Duodenal mucosa (tissue), 2 donors: ENCODE data around the gene MPPED1.

Experiments
- H3K27ac ChIP-seq: one replicate; pipeline ENCODE4 v1.7.0; 2013; ENCODE audit warnings: low read depth, low read length
- H3K27me3 ChIP-seq, 2 donors: one replicate each; pipeline ENCODE4 v1.7.0; 2013; ENCODE audit warnings: low read length in 2 of 2, control low read depth in 1 of 2; ENCODE audit not compliant: insufficient read depth in 2 of 2, control insufficient read depth in 1 of 2
- H3K36me3 ChIP-seq, 2 donors: one replicate each; pipeline ENCODE4 v1.7.0; 2013; ENCODE audit warnings: low read length in 2 of 2, control low read depth in 1 of 2; ENCODE audit not compliant: insufficient read depth in 2 of 2, control insufficient read depth in 1 of 2
- H3K4me1 ChIP-seq, 2 donors: one replicate each; pipeline ENCODE4 v1.7.0; 2013; ENCODE audit warnings: low read length in 2 of 2, control low read depth in 1 of 2; ENCODE audit not compliant: insufficient read depth in 2 of 2, control insufficient read depth in 1 of 2
- H3K4me3 ChIP-seq, 2 donors: one replicate each; pipeline ENCODE4 v1.7.0; 2013; ENCODE audit warnings: low read length in 2 of 2, low read depth in 1 of 2
- H3K9ac ChIP-seq, 2 donors: one replicate each; pipeline ENCODE4 v1.7.0; 2013; ENCODE audit warnings: low read length in 2 of 2, low read depth in 1 of 2
- H3K9me3 ChIP-seq, 2 donors: one replicate each; pipeline ENCODE4 v1.7.0; 2013; ENCODE audit warnings: low read length in 2 of 2, control low read depth in 1 of 2; ENCODE audit not compliant: control insufficient read depth in 1 of 2

MPPED1 gene

DNA sequence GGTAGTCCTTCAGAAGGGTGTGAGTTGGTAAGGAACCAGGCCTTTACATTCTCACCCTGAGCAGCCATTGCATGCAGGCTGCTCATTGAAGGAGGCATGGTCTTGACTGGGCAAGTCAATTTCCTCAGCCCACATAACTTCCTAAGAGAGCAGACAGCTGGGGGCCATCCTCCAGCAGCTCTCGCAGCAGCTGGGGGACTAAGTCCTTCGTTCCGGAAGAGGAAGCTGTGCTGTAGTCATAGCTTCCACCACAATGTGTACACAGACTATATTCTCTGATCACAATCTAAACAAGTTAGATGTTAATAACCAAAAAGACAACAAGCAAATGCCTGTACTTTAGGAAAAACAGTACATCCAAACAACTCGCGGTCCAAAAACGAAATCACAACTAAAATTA is 30.1 kb upstream of the MPPED1 start:
- H3K27ac ChIP-seq: no peak overlapping the region
- peaks cover 0 to under 1% of the 10 kb centered on the region in 2 donors for H3K27me3 ChIP-seq
- H3K4me3 ChIP-seq: no peak overlapping the region
- no peaks in the 10 kb centered on the region for H3K9me3 ChIP-seq
- no peak overlapping the region for H3K9ac ChIP-seq
- no peaks in the 10 kb centered on the region for H3K36me3 ChIP-seq
- peaks cover 11 to 29% of the 10 kb centered on the region in 2 donors for H3K4me1 ChIP-seq

DNA sequence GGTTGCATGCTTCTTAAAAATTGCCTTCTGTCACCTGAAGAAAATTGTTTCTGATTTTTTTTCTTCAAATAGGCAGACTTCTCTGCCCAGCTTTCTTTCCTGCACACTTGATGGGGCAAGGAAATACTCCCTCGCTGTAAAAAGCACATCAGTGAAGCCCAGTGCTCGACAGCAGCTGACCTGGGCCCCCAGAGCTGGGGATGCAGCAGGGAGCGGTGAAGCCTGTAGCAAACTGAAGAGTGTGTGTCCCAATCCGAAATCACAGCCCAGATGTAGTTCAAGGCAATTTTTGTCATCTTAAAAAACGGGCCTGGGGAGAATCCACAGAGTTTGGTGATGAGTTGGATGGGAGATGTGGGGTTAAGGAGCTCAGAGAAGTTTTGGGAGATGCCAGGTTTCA is 27.0 kb upstream of the MPPED1 start:
- H3K27me3 ChIP-seq: peaks cover 0 to 5% of the 10 kb centered on the region in 2 donors
- H3K36me3 ChIP-seq: no peaks in the 10 kb centered on the region
- H3K9ac ChIP-seq: no peak overlapping the region

DNA sequence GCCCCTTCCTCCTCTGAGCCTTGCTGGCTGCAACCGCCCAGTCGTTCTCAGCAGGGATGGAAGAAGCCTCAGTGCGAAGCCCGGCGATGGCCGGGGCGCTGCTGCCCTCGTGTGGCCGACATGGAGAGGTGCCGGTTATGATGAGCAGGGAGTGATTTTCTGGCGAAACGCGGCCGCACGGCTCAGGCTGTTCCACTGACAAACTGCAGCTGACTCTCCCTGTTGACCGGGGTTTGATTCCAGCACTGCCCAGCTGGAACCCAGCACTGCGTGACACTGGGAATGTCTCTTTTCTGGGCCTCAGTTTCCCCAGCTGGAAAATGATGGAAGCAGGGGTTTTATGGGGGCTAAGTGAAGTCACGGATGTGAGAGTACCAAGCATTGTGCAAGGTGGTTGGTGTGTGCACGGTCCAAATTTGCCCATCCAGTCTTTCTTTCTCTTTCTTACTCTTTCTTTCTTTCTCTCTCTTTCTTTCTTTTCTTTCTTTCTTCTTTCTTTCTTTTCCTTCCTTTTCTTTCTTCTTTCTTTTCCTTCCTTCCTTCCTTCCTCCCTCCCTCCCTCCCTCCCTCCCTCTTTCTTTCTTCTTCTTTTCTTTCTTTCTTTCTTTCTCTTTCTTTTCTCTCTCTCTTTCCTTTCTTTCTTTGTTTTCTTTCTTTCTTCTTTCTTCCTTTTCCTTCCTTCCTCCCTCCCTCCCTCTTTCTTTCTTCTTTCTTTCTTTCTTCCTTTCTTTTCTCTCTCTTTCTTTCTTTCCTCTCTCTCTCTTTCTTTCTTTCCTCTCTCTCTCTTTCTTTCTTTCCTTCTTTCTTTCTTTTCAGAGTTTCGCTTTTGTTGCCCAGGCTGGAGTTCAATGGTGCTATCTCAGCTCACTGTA is 25.8 kb upstream of the MPPED1 start:
- Histone ChIP-seq H3K4me3 (no peak overlapping the region), H3K9me3 (no peaks in the 10 kb centered on the region), H3K4me1 (peaks cover 4 to 11% of the 10 kb centered on the region in 2 donors), H3K9ac (no peak overlapping the region), H3K36me3 (no peaks in the 10 kb centered on the region), H3K27me3 (peaks cover 0 to 5% of the 10 kb centered on the region in 2 donors), H3K27ac (no peak overlapping the region)

More for the DNA sequence above, 27.0 kb upstream of the MPPED1 start:
- no peak overlapping the region for H3K4me3 ChIP-seq
- H3K9me3 ChIP-seq: no peaks in the 10 kb centered on the region
- no peak overlapping the region for H3K27ac ChIP-seq
- peaks cover 4 to 12% of the 10 kb centered on the region in 2 donors for H3K4me1 ChIP-seq

DNA sequence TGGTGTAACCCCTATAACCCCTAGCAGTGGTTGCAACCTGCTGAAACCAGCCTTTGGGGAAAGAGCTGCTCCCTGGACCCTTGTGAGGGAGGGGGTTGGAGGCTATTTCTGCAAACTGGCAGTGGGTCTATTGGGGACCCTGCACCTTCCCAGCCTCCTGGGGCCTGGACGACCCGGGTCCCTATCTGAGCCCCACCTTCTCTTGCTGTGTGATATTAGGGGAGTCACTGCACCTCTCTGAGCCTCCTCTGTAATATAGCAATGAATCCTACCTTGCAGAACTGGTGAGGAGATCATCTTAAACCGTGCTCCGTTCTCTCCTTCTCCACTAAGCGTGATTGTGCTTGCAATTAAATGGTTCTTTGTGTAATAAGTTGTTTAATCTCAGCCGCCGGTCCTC is 24.0 kb upstream of the MPPED1 start:
- Histone ChIP-seq H3K9me3 (no peaks in the 10 kb centered on the region), H3K27me3 (peaks cover 0 to 5% of the 10 kb centered on the region in 2 donors), H3K4me1 (peaks cover 0 to 5% of the 10 kb centered on the region in 2 donors), H3K9ac (no peak overlapping the region), H3K36me3 (no peaks in the 10 kb centered on the region), H3K27ac (no peak overlapping the region), H3K4me3 (no peak overlapping the region)

DNA sequence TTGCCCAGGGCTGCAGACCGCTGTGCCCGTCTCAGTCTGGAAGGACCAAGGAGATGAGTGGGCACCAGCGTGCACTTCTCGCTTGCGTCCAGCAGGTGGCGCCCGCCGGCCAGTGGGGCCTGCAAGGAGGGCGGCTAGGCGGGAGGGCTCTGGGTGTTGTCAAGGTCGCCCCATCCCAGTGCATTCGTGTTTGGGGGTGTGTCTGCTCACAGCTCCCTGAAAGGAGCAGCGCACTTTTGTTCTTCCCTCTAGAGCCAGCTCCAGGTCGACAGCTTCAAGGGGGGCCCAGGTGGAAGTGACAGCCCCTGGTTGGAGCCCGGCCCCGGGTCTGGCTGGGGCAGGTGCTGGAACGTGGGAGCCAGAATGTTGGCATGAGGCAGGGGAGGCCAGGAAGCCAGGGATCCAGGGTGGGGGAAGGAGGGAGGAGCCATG is 23.4 kb upstream of the MPPED1 start:
- Histone ChIP-seq H3K4me1 (peaks cover 0 to 5% of the 10 kb centered on the region in 2 donors), H3K27ac (no peak overlapping the region), H3K36me3 (no peaks in the 10 kb centered on the region), H3K27me3 (peaks cover 0 to 5% of the 10 kb centered on the region in 2 donors), H3K9ac (no peak overlapping the region), H3K4me3 (no peak overlapping the region), H3K9me3 (no peaks in the 10 kb centered on the region)

DNA sequence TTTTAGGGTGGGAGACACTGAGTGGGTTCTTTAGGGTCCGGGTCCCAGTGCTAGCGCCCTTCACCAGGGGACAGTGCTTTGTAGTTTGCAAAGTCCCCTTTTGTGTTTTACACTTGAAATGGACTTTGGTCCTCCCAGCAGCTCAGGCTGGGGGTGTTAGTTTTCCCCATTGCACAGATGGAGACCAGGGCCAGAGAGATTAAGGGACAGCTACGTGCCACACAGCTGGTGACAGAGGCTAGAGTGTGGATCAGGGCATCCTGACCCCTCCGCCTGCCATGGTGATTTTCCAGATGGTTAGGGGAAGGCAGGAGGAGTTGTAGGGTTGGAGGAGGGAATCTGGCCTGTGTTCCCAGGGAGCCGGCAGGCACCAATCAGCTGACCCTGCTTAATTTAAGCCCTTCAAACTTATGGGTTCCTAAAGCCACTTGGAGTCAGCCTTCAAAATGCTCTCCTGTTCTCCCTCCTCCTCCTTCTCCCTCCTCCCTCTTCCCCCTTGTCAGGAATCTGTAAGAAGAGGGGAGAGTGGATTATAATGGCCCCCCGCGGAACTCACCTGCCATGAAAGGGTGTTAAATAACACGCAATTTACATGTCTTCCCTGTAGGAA is 22.5 kb upstream of the MPPED1 start:
- H3K27ac ChIP-seq: no peak overlapping the region
- H3K9me3 ChIP-seq: no peaks in the 10 kb centered on the region
- peaks cover 0 to 5% of the 10 kb centered on the region in 2 donors for H3K4me1 ChIP-seq
- peaks cover 0 to 8% of the 10 kb centered on the region in 2 donors for H3K27me3 ChIP-seq
- H3K36me3 ChIP-seq: no peaks in the 10 kb centered on the region
- H3K4me3 ChIP-seq: no peak overlapping the region
- H3K9ac ChIP-seq: no peak overlapping the region

DNA sequence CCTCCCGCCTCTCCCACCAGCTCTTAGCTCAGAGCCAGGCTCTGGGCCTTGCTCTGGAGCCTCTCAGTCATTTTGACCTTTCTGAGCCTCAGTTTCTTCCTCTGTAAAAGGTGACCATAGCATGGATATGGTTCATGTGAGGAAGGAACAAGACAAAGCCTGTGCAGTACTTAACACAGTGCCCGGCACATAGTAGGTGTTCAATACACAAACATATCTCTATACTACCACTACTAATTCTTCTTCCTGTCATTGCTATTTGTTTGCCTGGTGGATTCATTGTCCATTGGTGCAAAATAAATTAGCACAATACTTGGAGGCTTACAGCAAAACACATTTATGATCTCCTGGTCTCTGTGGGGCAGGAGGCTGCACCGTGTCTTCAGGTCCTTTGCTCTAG is 21.6 kb upstream of the MPPED1 start:
- H3K9ac ChIP-seq: no peak overlapping the region
- H3K27me3 ChIP-seq: peaks cover 0 to 8% of the 10 kb centered on the region in 2 donors
- no peaks in the 10 kb centered on the region for H3K36me3 ChIP-seq
- H3K4me3 ChIP-seq: no peak overlapping the region
- H3K9me3 ChIP-seq: no peaks in the 10 kb centered on the region
- no peak overlapping the region for H3K27ac ChIP-seq
- H3K4me1 ChIP-seq: peaks cover 0 to 4% of the 10 kb centered on the region in 2 donors

DNA sequence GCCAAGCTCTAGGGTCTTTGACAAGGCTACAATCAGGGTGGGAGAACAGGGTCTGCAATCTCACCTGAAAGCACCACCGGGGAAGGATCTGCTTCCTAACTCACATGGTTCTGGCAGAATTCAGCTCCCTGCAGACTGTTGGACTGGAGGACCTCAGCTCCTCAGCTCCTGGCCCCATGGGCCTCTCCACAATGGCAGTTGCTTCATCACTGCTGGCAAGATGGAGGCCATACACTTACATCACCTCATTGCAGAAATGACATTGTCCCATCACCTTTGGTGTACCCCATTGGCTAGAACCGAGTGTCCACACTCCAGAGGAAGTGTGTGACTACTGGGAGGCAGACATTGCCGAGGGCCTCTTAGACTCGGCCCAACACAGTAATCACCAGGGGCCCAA is 20.9 kb upstream of the MPPED1 start:
- no peak overlapping the region for H3K9ac ChIP-seq
- H3K4me1 ChIP-seq: no peaks in the 10 kb centered on the region
- no peaks in the 10 kb centered on the region for H3K36me3 ChIP-seq
- no peak overlapping the region for H3K4me3 ChIP-seq
- H3K27me3 ChIP-seq: peaks cover 0 to 8% of the 10 kb centered on the region in 2 donors
- H3K27ac ChIP-seq: no peak overlapping the region
- H3K9me3 ChIP-seq: no peaks in the 10 kb centered on the region

DNA sequence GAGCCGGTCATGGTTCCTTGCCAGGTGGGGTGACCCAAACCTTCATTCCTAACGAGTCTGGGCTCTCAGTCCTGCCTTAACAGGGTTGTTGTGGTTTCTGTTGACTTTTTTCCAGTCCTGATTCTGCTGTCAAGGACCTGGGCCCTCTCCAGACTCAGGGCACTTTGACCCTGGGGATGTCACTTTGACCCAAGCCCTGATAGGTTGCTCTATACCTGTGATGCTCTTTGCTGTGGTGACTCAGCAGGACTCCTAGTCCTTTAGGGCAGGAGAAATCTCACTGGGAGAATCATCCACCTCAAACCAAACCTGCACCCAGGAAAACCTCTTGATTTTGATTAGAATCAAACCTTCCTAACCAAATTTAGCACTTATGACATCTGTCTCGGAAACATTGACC is 20.5 kb upstream of the MPPED1 start:
- Histone ChIP-seq H3K9ac (no peak overlapping the region), H3K4me1 (no peaks in the 10 kb centered on the region), H3K9me3 (no peaks in the 10 kb centered on the region), H3K27me3 (peaks cover 0 to 8% of the 10 kb centered on the region in 2 donors), H3K27ac (no peak overlapping the region), H3K4me3 (no peak overlapping the region), H3K36me3 (no peaks in the 10 kb centered on the region)

DNA sequence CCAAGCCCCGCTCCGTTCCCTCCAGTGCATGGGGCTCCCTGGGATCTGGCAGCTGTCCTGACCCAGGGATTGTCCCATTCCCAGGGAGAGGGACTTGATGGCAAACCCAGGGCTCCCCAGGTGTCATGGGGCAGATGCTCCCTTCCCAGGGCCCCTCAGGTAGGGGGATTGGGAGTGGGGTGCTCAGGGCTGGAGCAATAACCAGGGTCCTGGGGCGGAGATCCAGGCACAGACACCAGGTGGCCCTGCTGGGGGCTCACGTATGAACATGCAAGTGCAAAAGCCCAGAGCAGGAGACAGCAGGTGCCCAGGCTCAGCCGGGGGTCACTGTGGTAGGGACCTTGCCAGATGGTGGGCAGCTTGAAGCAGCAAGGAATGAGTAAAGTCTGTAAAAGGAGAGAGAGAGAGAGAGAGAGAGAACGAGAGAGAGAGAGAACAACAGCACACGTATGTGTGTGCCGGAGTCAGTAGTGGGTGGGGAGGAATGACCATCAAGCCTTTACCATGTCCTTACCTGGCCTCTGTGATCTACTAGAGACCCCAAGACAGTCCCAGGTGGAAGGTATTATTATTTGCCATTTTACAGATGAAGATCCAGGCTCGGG is 19.3 kb upstream of the MPPED1 start:
- H3K36me3 ChIP-seq: no peaks in the 10 kb centered on the region

More for the DNA sequence above, 19.3 kb upstream of the MPPED1 start:
- no peaks in the 10 kb centered on the region for H3K4me1 ChIP-seq
- no peak overlapping the region for H3K9ac ChIP-seq
- H3K27me3 ChIP-seq: peaks cover 0 to 3% of the 10 kb centered on the region in 2 donors
- H3K27ac ChIP-seq: no peak overlapping the region
- H3K4me3 ChIP-seq: no peak overlapping the region
- H3K9me3 ChIP-seq: no peaks in the 10 kb centered on the region
